ENCODE results near the gene ST3GAL5.

The ST3GAL5 gene

DNA sequence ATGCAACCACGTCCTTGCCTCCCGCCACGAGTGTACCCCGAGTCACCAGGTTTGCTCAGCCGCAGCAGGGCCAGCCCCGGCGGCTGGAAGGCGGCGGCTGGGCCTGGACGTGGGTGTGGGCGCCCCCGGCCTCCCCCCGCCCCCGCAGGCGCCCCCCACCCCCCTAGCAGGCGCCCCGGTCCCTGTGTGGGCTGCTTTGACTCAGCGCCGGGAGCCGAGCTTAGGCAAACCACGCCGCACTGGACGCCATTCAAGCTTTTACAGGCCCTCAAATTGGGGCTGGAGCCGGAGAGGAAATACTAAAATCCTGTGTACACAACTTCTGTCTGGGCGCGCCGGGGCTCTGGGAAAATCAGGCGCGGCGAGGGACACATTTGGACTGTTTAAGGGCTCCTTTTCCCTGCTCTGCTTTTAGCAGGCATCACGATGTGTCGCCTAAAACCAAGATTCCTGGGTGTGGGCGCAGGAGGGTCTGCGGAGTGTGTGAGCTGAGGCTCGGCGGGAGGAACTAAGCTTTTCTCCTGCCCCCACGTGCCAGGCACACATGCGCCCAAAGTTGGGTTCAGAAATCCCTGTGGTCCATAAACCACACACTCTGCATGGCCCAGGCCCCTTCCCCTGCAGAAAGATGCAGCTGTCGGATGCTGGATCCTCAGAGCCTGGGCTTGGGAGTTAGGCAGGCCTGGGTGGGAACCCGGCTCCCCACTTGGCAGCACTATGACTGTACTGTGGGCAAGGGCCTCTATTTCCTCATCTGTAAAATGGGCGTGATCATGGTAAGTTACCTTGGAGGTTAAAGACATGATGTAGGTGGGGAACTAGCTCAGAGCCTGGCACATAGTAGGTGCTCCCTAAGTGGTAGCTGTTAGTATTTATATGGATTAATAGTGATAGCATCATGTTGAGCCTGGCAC is 77.4 kb downstream of the ST3GAL5 start:
- DNase-seq (ENCODE audit: low read depth in 1 of 2, low spot score in 1 of 2), result no peak
- no peak overlapping the region for H3K4me3 ChIP-seq (replicated peaks; ENCODE audit: insufficient read depth, low read length)
- H3K27me3 ChIP-seq (ENCODE audit: insufficient read depth, poor library complexity, severe bottlenecking), result no peaks in the 10 kb centered on the region
- TF ChIP-seq, protein P1, sequence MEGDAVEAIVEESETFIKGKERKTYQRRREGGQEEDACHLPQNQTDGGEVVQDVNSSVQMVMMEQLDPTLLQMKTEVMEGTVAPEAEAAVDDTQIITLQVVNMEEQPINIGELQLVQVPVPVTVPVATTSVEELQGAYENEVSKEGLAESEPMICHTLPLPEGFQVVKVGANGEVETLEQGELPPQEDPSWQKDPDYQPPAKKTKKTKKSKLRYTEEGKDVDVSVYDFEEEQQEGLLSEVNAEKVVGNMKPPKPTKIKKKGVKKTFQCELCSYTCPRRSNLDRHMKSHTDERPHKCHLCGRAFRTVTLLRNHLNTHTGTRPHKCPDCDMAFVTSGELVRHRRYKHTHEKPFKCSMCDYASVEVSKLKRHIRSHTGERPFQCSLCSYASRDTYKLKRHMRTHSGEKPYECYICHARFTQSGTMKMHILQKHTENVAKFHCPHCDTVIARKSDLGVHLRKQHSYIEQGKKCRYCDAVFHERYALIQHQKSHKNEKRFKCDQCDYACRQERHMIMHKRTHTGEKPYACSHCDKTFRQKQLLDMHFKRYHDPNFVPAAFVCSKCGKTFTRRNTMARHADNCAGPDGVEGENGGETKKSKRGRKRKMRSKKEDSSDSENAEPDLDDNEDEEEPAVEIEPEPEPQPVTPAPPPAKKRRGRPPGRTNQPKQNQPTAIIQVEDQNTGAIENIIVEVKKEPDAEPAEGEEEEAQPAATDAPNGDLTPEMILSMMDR (IDR thresholded peaks at IDR 0.05; ENCODE audit: insufficient read depth, low read length), result no peak
- TF ChIP-seq, protein P2, sequence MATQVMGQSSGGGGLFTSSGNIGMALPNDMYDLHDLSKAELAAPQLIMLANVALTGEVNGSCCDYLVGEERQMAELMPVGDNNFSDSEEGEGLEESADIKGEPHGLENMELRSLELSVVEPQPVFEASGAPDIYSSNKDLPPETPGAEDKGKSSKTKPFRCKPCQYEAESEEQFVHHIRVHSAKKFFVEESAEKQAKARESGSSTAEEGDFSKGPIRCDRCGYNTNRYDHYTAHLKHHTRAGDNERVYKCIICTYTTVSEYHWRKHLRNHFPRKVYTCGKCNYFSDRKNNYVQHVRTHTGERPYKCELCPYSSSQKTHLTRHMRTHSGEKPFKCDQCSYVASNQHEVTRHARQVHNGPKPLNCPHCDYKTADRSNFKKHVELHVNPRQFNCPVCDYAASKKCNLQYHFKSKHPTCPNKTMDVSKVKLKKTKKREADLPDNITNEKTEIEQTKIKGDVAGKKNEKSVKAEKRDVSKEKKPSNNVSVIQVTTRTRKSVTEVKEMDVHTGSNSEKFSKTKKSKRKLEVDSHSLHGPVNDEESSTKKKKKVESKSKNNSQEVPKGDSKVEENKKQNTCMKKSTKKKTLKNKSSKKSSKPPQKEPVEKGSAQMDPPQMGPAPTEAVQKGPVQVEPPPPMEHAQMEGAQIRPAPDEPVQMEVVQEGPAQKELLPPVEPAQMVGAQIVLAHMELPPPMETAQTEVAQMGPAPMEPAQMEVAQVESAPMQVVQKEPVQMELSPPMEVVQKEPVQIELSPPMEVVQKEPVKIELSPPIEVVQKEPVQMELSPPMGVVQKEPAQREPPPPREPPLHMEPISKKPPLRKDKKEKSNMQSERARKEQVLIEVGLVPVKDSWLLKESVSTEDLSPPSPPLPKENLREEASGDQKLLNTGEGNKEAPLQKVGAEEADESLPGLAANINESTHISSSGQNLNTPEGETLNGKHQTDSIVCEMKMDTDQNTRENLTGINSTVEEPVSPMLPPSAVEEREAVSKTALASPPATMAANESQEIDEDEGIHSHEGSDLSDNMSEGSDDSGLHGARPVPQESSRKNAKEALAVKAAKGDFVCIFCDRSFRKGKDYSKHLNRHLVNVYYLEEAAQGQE (IDR thresholded peaks at IDR 0.05; ENCODE audit: insufficient replicate concordance, low read depth), result no peak
- TF ChIP-seq SPI1 (IDR thresholded peaks at IDR 0.05; ENCODE audit: borderline replicate concordance, low read depth), result no peak
- TF ChIP-seq GABPA (IDR thresholded peaks at IDR 0.05; ENCODE audit: low read depth), result no peak
- no peak for TF ChIP-seq POLR2AphosphoS5 (IDR thresholded peaks at IDR 0.05; ENCODE audit: low read depth)
- no peak overlapping the region for H3K27ac ChIP-seq (replicated peaks)

DNA sequence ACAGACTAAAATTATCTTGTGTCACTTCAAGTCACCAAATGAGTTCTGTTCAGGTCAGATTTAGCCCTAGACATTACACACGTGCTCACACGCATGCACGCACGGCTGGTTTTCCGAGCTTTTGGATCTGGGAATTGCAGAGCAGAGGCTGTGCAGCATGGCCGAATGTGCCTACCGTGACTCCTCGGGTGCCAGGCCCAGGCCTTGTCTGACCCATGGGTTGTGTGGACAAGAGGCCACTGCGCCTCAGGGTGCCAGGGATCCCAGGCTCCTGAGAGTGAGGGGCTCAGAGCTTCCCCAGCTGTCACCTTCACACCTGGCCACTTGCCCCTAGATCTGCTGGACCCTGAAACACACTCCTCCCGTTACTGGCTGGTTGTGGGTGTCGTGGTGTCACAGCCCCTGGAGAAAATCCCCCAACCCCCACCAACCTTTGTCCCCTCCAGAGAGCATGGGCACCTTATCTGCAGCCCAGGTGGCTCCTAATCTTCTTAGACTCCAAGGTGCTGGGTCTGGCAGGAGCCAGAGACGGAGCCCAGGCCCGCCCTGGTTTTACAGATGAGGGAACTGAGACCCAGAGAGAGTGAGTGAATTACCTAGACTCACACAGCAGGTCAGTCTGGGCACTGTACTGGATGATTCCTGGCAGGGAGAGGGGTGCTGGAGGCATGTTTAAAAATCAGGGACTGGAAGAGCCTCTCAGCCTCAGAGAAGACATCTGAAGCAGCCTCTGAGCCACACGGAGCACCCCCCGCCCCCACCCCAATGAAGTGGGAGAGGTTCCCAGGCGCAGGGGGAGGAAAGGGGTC is 78.2 kb downstream of the ST3GAL5 start:
- H3K27ac ChIP-seq (replicated peaks), result no peak overlapping the region
- H3K4me3 ChIP-seq (replicated peaks; ENCODE audit: insufficient read depth, low read length), result no peak overlapping the region
- H3K27me3 ChIP-seq (ENCODE audit: insufficient read depth, poor library complexity, severe bottlenecking), result no peaks in the 10 kb centered on the region
- no peak for TF ChIP-seq POLR2AphosphoS5 (IDR thresholded peaks at IDR 0.05; ENCODE audit: low read depth)
- TF ChIP-seq, protein P1 (IDR thresholded peaks at IDR 0.05; ENCODE audit: insufficient read depth, low read length), result no peak
- TF ChIP-seq, protein P2 (IDR thresholded peaks at IDR 0.05; ENCODE audit: insufficient replicate concordance, low read depth), result no peak
- no peak for TF ChIP-seq SPI1 (IDR thresholded peaks at IDR 0.05; ENCODE audit: borderline replicate concordance, low read depth)
- no peak for TF ChIP-seq GABPA (IDR thresholded peaks at IDR 0.05; ENCODE audit: low read depth)
- DNase-seq (ENCODE audit: low read depth in 1 of 2, low spot score in 1 of 2), result no peak

DNA sequence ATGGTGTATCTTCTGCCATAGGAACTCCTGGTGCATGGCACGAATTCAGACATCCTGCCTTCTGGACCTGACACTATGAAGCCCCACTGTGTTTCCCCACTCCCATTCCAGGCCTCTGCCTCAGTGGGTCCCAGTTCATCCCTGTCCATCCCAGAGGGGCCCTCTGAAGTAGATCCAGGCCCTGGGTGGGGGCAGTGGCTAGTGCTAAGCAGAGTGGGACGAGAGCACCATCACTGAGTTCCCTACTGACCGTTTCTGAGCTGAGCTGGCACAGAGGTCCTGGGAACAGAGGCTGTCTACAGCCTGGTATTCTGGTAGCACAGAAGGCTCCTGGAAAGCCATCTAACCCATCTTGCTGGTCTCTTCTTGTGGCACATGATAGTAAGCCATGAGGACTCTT is 81.0 kb downstream of the ST3GAL5 start:
- no peak for DNase-seq (ENCODE audit: low read depth in 1 of 2, low spot score in 1 of 2)
- TF ChIP-seq, protein P1 (IDR thresholded peaks at IDR 0.05; ENCODE audit: insufficient read depth, low read length), result no peak
- TF ChIP-seq, protein P2 (IDR thresholded peaks at IDR 0.05; ENCODE audit: insufficient replicate concordance, low read depth), result no peak
- TF ChIP-seq POLR2AphosphoS5 (IDR thresholded peaks at IDR 0.05; ENCODE audit: low read depth) (no peak), GABPA (IDR thresholded peaks at IDR 0.05; ENCODE audit: low read depth) (no peak), SPI1 (IDR thresholded peaks at IDR 0.05; ENCODE audit: borderline replicate concordance, low read depth) (no peak)
- H3K27ac ChIP-seq (replicated peaks), result no peak overlapping the region
- no peaks in the 10 kb centered on the region for H3K27me3 ChIP-seq (ENCODE audit: insufficient read depth, poor library complexity, severe bottlenecking)
- no peak overlapping the region for H3K4me3 ChIP-seq (replicated peaks; ENCODE audit: insufficient read depth, low read length)

Measured in HL-60 (cell line).